ENCODE measurements around the gene PDIA2. TPM values are rescaled to one million over a fixed set of nuclear protein-coding genes. Genes with fewer than 3 reads are reported as not detected.
A peak's percentile ranks its signal among the peaks of the same experiment; 100 is the strongest.

Gene PDIA2
- total and polyA plus RNA-seq, 11 donors: 0.17 to 9.3 (median 3.1) TPM

DNA sequence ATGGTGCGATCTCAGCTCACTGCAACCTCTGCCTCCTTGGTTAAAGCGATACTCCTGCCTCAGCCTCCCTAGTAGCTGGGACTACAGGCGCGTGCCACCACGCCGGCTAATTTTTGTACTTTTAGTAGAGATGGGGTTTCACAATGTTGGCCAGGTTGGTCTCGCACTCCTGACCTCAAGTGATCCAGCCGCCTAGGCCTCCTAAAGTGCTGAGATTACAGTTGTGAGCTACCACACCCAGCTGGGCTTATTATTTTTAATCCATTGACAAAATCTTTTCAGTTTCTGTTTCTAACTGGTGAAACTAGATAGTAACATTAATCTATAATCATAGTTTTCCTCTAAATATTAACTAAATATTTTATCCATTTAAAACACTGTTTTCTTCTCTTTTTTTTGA lies 42.4 kb upstream of the PDIA2 start:
- Histone ChIP-seq H3K27ac (peak overlapping the region in 11 of 12 donors; percentile 15 to 67 (median 50)), H3K27me3 (no peaks in the 10 kb centered on the region), H3K9me3 (no peaks in the 10 kb centered on the region), H3K36me3 (peaks cover 0 to 4% (median 0%) of the 10 kb centered on the region in 9 donors), H3K4me1 (peaks cover 0 to 56% (median 31%) of the 10 kb centered on the region in 12 donors), H3K4me3 (no peak overlapping the region)
- 87 to 95% (median 92%) methylated on average over 8 of the region's 8 CpGs for WGBS, 4 donors
- ATAC-seq (no peak), DNase-seq (peak in 1 of 5 donors; percentile 1)
- TF ChIP-seq, protein P1, sequence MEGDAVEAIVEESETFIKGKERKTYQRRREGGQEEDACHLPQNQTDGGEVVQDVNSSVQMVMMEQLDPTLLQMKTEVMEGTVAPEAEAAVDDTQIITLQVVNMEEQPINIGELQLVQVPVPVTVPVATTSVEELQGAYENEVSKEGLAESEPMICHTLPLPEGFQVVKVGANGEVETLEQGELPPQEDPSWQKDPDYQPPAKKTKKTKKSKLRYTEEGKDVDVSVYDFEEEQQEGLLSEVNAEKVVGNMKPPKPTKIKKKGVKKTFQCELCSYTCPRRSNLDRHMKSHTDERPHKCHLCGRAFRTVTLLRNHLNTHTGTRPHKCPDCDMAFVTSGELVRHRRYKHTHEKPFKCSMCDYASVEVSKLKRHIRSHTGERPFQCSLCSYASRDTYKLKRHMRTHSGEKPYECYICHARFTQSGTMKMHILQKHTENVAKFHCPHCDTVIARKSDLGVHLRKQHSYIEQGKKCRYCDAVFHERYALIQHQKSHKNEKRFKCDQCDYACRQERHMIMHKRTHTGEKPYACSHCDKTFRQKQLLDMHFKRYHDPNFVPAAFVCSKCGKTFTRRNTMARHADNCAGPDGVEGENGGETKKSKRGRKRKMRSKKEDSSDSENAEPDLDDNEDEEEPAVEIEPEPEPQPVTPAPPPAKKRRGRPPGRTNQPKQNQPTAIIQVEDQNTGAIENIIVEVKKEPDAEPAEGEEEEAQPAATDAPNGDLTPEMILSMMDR (IDR thresholded peaks at IDR 0.05): no peak
- TF ChIP-seq POLR2A (IDR thresholded peaks at IDR 0.05): no peak
- intact Hi-C loops (cut with DNase I): loop anchor here in 1 of 10 donors (10.0 kb wide), 1 partner anchor 104 kb away; no protein-coding TSS in a partner anchor

DNA sequence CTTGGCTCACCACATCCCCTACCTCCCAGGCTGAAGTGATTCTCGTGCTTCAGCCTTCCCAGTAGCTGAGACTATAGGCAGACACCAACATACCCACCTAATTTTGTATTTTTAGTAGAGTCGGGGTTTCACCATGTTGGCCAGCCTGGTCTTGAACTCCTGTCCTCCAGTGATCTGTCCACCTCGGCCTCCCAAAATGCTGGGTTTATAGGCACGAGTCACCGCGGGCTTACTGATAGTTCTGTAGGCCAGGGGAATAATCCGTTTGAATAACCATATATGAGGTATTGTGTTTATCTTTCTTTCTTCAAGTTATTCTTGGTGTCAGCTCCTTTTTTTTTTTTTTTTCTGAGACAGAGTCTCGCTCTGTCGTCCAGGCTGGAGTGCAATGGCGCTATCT lies 40.7 kb upstream of the PDIA2 start:
- Histone ChIP-seq H3K4me1 (peaks cover 0 to 48% (median 25%) of the 10 kb centered on the region in 12 donors), H3K4me3 (no peak overlapping the region), H3K9me3 (no peaks in the 10 kb centered on the region), H3K27me3 (no peaks in the 10 kb centered on the region), H3K36me3 (peaks cover 0 to 4% (median 0%) of the 10 kb centered on the region in 9 donors), H3K27ac (peak overlapping the region in 11 of 12 donors; percentile 15 to 71 (median 48))
- TF ChIP-seq POLR2A (IDR thresholded peaks at IDR 0.05): no peak
- TF ChIP-seq, protein P1 (IDR thresholded peaks at IDR 0.05): no peak
- WGBS, 4 donors: 84 to 89% (median 88%) methylated on average over 10 of the region's 10 CpGs
- DNase-seq: peak in 1 of 5 donors; percentile 12
- no peak for ATAC-seq
- intact Hi-C loops (cut with DNase I): loop anchor here in 1 of 10 donors (10.0 kb wide), 1 partner anchor 103 kb away; no protein-coding TSS in a partner anchor

DNA sequence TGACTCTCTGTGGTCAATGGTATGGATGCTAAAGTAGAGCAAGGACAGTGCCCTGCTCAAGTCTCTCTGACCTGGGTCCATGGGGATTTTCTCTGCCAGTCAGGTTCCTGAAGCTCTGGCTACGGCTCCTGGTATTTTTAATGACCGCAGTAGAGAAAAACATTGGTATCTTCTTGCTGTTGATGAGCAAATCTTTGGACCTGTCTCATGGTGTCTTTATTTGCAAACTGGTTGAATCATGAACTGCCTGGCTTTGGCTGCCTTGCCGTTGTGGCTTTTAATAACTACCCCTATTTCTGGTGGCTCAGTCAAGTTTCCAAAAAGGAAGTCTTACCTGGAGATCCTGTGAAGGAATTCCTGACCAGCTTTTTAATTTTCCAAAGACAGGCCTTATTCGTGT lies 39.6 kb upstream of the PDIA2 start:
- H3K4me1 ChIP-seq: peaks cover 0 to 48% (median 25%) of the 10 kb centered on the region in 12 donors
- whole genome bisulfite sequencing, 4 donors: 47 to 74% (median 67%) methylated on average over 4 of the region's 4 CpGs
- H3K27ac ChIP-seq: peak overlapping the region in 4 of 12 donors; percentile 22 to 53 (median 33)
- TF ChIP-seq POLR2A (IDR thresholded peaks at IDR 0.05): no peak
- TF ChIP-seq, protein P1 (IDR thresholded peaks at IDR 0.05): no peak
- peaks cover 0 to 7% (median 0%) of the 10 kb centered on the region in 9 donors for H3K36me3 ChIP-seq
- DNase-seq (peak in 1 of 5 donors; percentile 1), ATAC-seq (peak in 2 of 4 donors; percentile 18 to 30)
- H3K9me3 ChIP-seq: no peaks in the 10 kb centered on the region
- no peaks in the 10 kb centered on the region for H3K27me3 ChIP-seq
- H3K4me3 ChIP-seq: no peak overlapping the region
- intact Hi-C loops (cut with DNase I): loop anchor here in 1 of 10 donors (10.0 kb wide), 1 partner anchor 101 kb away; no protein-coding TSS in a partner anchor

- TF ChIP-seq, protein P1 (IDR thresholded peaks at IDR 0.05): no peak
- no peak for TF ChIP-seq POLR2A (IDR thresholded peaks at IDR 0.05)
- Histone ChIP-seq H3K4me3 (no peak overlapping the region), H3K4me1 (peaks cover 0 to 36% (median 17%) of the 10 kb centered on the region in 12 donors), H3K9me3 (no peaks in the 10 kb centered on the region), H3K27me3 (no peaks in the 10 kb centered on the region), H3K36me3 (peaks cover 0 to 23% (median 6%) of the 10 kb centered on the region in 9 donors), H3K27ac (no peak overlapping the region)
- intact Hi-C loops (cut with DNase I): loop anchor here in 1 of 10 donors (10.0 kb wide), 1 partner anchor 100 kb away; no protein-coding TSS in a partner anchor
- WGBS, 4 donors: 89 to 95% (median 92%) methylated on average over 9 of the region's 9 CpGs
- no peak for DNase-seq
- ATAC-seq: no peak
Measured at GRCh38 chr16:245105-245504, 37.9 kb upstream of the PDIA2 start.

Data from heart left ventricle (tissue), 16 donors.